Fibroblast of mammary gland (primary cell): ENCODE data around the gene TMEM266.

ENCODE experiments used
- DNase-seq: peaks from one replicate; pipeline ENCODE4 v3.0.0-alpha.2; 2010; ENCODE audit warnings: low read depth
- H3K4me3 ChIP-seq: 2 replicates; pipeline ENCODE4 v1.5.1; 2011; ENCODE audit warnings: low read depth, mild to moderate bottlenecking, low read length, moderate library complexity; ENCODE audit not compliant: control insufficient read depth
- TF ChIP-seq, protein P1 (sequence below): conservative IDR thresholded peaks from 2 replicates; pipeline ENCODE4 v1.5.1; 2011; ENCODE audit warnings: low read depth, low read length, inconsistent platforms; ENCODE audit not compliant: control insufficient read depth, insufficient read depth

The TMEM266 gene

GRCh38 chr15:76118767-76119166 lies 59.0 kb downstream of the TMEM266 start:
- DNase-seq, result no peak
- H3K4me3 ChIP-seq, result no peak overlapping the region
- TF ChIP-seq, protein P1, sequence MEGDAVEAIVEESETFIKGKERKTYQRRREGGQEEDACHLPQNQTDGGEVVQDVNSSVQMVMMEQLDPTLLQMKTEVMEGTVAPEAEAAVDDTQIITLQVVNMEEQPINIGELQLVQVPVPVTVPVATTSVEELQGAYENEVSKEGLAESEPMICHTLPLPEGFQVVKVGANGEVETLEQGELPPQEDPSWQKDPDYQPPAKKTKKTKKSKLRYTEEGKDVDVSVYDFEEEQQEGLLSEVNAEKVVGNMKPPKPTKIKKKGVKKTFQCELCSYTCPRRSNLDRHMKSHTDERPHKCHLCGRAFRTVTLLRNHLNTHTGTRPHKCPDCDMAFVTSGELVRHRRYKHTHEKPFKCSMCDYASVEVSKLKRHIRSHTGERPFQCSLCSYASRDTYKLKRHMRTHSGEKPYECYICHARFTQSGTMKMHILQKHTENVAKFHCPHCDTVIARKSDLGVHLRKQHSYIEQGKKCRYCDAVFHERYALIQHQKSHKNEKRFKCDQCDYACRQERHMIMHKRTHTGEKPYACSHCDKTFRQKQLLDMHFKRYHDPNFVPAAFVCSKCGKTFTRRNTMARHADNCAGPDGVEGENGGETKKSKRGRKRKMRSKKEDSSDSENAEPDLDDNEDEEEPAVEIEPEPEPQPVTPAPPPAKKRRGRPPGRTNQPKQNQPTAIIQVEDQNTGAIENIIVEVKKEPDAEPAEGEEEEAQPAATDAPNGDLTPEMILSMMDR, result no peak

DNA sequence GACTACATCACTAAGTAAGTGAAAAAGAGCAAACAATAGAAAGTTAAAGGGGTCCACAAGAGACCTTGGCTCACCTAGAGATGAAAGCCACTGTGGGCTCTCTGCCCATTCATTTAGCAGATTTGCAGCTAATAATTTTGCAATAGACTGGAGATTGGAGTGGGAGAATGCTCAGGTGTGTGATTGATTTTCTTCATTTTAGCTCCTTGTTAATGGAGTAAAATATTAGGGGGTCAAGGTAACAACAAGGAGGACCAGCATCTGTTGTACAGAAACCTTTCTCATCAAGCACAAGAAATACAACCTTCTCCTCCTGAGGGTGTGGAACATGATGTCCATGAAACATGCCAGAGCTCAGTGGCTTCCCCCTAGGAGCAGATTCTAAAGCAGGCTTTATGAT lies 63.2 kb downstream of the TMEM266 start:
- TF ChIP-seq, protein P1, result no peak
- no peak overlapping the region for H3K4me3 ChIP-seq
- no peak for DNase-seq

DNA sequence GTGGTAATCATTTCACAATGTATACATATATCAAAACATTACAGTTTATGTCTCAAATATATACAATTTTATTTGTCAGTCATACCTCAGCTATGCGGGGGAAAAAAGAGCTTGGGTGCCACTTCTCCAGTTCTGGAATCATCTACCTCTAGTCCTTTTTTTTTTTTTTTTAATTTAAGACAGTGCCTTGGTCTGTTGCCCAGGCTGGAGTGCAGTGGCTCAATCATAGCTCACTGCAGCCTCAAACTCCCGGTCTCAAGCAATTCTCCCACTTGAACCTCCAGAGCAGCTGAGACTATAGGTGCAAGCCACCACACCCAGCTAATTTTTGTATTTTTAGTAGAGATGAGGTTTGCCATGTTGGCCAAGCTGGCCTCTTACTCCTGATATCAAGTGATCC lies 67.4 kb downstream of the TMEM266 start:
- no peak overlapping the region for H3K4me3 ChIP-seq
- DNase-seq, result no peak
- TF ChIP-seq, protein P1, result no peak

DNA sequence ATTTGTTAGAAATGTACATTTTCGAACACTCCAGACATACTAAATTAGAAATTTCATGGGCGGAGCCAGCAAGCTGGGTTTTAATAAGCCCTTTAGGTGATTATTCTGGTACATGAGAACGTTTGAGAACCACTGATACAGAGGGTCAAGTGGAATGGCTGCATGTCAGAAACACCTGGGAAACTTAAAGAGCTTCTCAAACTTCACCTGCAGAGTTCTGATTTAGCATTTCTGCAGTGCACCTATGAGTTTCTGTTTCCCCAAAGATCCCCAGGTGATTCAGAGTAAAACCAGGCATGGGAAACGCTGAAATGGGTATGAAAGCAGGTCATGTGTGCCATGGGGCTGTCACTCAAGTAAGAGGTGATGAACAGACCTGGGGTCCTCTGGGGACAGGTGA lies 68.1 kb downstream of the TMEM266 start:
- no peak overlapping the region for H3K4me3 ChIP-seq
- TF ChIP-seq, protein P1, result no peak
- no peak for DNase-seq

DNA sequence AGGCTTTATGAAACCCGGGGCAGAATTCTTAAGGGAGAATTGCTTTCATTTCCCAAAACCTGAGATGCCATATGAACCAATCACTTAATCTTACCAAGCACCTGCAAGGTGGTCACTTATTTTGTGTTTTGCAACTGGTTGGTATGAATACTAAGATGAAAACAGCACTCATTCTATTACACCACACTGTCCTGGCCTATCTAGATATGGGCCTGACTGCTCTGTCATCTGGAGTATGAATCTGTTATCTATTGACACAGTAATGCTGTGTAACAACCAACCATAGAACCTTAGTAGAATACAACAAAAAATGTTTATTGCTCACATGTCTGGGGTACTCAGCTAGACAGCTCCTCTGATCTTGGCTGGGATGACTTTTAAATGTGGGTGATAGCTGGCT lies 74.8 kb downstream of the TMEM266 start:
- no peak overlapping the region for H3K4me3 ChIP-seq
- TF ChIP-seq, protein P1, result no peak
- no peak for DNase-seq

GRCh38 chr15:76135516-76135915 lies 75.7 kb downstream of the TMEM266 start:
- TF ChIP-seq, protein P1, result no peak
- no peak for DNase-seq
- no peak overlapping the region for H3K4me3 ChIP-seq

DNA sequence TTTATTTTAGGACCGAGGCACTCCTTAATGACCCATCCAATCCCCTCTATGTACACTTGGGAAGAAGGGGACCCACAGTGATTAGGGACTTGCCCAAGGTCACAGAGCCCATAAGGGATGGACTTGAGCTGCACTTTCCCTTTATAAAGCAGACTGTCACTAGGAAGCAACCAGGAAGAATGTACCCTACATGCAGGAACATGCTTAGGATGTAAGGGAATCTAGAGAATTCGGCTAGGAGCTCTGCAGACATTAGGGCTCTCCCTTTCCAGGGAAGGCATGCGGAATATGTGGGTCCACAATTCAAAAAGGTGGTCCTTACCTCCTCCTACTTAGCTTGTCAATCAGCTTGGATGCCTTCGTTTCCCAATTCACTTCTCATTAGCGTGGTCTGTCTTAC lies 78.7 kb downstream of the TMEM266 start:
- DNase-seq, result no peak
- H3K4me3 ChIP-seq, result no peak overlapping the region
- TF ChIP-seq, protein P1, result no peak
